AG09319 (cell line): Measurements from ENCODE around the gene PITHD1.

Source experiments
- DNase-seq: peaks from one replicate; pipeline ENCODE4 v3.0.0-alpha.2; 2010; ENCODE audit warnings: low read depth; ENCODE audit errors: extremely low read depth
- TF ChIP-seq, protein P1 (sequence below): IDR thresholded peaks from 2 replicates; pipeline ENCODE4 v1.5.1; 2011; ENCODE audit warnings: low read depth, mild to moderate bottlenecking, inconsistent platforms, low read length, moderate library complexity

PITHD1 gene

DNA sequence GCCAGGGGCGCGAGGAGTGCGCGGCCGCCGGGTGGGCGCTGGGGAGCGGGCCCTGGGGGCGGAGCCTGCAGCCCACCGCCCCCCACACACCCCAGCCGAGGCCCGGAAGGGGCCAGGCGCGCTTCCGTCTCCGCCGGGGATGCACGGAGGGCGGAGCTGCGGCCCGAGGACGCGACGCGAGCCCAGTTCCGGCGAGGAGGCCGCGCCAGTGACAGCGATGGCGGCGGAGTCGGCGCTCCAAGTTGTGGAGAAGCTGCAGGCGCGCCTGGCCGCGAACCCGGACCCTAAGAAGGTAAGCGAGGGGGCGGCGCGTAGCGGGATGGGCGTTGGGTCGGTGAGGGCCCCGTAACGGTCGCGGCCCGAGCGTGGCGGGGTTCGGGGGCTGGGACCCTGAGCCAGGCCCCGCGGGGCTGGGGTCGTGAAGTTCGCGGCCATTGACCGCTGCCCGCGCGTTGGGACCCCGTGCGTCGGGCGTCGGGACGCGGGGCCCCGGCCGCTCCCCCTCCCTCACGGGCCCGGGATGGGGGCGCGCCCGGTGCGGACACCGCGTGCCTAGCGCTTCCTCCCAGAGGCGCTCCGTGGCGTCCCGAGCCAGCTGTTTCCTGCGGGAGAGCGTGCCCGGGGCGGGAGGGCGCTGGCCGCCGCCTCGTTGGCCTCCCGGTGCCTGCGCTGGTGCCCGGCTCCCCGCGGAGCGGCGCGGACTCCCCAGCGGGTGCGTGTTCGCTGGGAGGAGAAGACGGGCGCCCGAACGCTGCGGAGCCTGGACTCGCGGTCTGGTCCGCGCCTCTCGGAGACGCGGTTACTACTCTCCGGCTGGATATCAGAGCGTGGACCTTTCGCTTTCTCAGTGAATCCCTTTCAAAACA lies 34.7 kb upstream of the PITHD1 start, which contains the start of gene ELOA:
TSS of gene ELOA (plus strand) at position 185 of the 866 bp plus-strand sequence. CDS start at position 218, 33 bp downstream.
- no peak for DNase-seq
- TF ChIP-seq, protein P1, sequence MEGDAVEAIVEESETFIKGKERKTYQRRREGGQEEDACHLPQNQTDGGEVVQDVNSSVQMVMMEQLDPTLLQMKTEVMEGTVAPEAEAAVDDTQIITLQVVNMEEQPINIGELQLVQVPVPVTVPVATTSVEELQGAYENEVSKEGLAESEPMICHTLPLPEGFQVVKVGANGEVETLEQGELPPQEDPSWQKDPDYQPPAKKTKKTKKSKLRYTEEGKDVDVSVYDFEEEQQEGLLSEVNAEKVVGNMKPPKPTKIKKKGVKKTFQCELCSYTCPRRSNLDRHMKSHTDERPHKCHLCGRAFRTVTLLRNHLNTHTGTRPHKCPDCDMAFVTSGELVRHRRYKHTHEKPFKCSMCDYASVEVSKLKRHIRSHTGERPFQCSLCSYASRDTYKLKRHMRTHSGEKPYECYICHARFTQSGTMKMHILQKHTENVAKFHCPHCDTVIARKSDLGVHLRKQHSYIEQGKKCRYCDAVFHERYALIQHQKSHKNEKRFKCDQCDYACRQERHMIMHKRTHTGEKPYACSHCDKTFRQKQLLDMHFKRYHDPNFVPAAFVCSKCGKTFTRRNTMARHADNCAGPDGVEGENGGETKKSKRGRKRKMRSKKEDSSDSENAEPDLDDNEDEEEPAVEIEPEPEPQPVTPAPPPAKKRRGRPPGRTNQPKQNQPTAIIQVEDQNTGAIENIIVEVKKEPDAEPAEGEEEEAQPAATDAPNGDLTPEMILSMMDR: no peak

DNA sequence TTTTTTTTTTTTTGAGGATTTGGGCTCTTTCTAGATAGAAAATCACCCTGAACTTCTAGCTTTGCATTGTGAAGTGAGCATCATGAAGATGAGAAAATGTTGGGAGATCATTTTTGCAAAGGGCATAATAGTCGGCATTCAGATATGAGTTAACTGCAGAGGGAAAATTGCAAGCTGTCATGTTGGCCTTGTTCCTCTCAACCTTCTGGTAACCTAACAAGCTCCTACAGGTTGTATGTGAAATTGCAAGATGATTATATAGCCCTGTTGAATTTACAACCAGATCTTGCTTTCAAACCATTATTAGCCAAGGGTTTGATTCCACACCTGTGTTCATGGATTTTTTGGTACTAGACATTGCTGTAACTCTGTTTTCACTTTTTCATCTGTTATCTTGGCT lies 32.7 kb upstream of the PITHD1 start:
- TF ChIP-seq, protein P1: peak; percentile 34
- DNase-seq: no peak

DNA sequence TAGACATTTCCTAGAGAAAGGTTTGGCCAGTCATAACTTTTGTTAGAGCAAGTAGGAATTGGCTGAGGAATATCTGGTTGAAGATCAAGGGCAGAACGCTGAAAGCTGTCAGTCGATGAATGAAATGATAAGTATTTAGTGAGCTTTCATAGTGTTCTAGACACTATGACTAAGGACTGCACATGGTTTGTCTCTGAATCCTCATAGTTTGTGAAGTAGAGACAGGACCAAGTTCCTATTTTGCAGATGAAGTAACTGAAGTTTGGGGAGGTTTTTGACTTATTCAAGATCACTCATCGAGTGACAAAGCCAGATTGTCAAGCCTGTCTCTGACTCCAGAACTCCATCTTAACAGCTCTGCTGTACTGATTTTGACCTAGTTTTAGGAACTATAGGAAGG lies 30.2 kb upstream of the PITHD1 start:
- TF ChIP-seq, protein P1: no peak
- DNase-seq: no peak

DNA sequence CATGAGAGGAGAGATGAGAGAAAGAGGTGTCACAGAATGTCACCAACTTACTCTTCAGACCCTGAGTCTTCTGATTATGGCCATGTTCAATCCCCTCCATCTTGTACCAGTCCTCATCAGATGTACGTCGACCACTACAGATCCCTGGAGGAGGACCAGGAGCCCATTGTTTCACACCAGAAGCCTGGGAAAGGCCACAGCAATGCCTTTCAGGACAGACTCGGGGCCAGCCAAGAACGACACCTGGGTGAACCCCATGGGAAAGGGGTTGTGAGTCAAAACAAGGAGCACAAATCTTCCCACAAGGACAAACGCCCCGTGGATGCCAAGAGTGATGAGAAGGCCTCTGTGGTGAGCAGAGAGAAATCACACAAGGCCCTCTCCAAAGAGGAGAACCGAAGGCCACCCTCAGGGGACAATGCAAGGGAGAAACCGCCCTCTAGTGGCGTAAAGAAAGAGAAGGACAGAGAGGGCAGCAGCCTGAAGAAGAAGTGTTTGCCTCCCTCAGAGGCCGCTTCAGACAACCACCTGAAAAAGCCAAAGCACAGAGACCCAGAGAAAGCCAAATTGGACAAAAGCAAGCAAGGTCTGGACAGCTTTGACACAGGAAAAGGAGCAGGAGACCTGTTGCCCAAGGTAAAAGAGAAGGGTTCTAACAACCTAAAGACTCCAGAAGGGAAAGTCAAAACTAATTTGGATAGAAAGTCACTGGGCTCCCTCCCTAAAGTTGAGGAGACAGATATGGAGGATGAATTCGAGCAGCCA lies 27.0 kb upstream of the PITHD1 start:
- TF ChIP-seq, protein P1: peak; percentile 63
- DNase-seq: no peak

DNA sequence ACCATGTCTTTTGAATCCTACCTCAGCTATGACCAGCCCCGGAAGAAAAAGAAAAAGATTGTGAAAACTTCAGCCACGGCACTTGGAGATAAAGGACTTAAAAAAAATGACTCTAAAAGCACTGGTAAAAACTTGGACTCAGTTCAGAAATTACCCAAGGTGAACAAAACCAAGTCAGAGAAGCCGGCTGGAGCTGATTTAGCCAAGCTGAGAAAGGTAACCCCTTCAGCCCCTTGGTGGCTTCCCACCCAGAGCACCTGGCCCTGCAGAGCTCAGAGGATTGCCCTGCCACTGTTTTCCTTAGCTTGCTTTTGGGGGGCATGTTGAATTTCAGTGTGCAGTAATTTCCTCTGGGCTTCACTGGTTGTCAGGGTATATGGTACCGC lies 26.4 kb upstream of the PITHD1 start:
- TF ChIP-seq, protein P1: no peak
- no peak for DNase-seq

DNA sequence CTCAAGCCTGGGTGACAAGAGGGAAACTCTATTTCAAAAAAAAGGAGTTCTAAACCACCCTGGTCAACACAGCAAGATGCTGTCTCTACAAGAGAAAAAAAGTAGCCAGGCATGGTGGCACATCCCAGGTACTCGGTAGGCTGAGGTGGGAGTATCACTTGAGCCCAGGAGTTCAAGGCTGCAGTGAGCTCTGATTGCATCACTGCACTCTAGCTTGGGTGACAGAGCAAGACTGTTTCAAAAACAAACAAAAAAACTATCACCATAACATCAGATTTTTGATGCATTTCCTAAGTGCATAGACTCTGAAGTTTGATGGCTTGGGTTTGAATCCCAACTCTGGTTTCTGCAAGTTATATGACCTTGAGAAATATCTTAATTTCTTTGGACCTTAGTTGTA lies 25.3 kb upstream of the PITHD1 start:
- TF ChIP-seq, protein P1: no peak
- no peak for DNase-seq

DNA sequence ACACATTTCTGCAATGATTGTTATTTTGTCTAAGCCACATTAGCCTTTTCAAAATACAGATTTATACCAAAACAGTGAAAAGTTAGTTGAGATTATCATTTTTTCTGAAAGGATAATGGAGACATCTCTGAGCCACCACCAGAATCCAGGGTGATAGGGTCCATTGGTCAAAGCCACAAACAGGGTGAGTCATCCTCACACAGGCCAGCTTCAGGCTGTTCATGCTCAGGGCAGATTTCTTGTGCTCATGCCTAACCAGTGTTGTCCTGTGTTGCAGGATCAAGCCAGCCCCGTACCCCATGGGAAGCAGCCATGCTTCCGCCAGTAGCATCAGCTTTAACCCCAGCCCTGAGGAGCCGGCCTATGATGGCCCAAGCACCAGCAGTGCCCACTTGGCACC lies 21.5 kb upstream of the PITHD1 start:
- no peak for DNase-seq
- TF ChIP-seq, protein P1: no peak
